ENCODE results near the gene PTPRD.

PTPRD gene

GRCh38 chr9:9881692-9882091 is 731.1 kb downstream of the PTPRD start:
- no peak for DNase-seq (ENCODE audit: low read depth)

GRCh38 chr9:9874270-9874669 is 738.5 kb downstream of the PTPRD start:
- no peak for DNase-seq (ENCODE audit: low read depth)

- no peak for DNase-seq (ENCODE audit: low read depth)
Measured at GRCh38 chr9:9862235-9862810, 750.5 kb downstream of the PTPRD start.

- DNase-seq (ENCODE audit: low read depth), result no peak
Measured at GRCh38 chr9:9855177-9856078, 757.4 kb downstream of the PTPRD start.

GRCh38 chr9:9847750-9848149 is 765.1 kb downstream of the PTPRD start:
- DNase-seq (ENCODE audit: low read depth), result no peak

- no peak for DNase-seq (ENCODE audit: low read depth)
Measured at GRCh38 chr9:9846557-9846956, 766.2 kb downstream of the PTPRD start.

GRCh38 chr9:9820436-9820835 is 792.4 kb downstream of the PTPRD start:
- DNase-seq (ENCODE audit: low read depth), result no peak

GRCh38 chr9:9819886-9820285 is 792.9 kb downstream of the PTPRD start:
- DNase-seq (ENCODE audit: low read depth), result no peak

GRCh38 chr9:9817176-9817575 is 795.6 kb downstream of the PTPRD start:
- DNase-seq (ENCODE audit: low read depth), result no peak

- no peak for DNase-seq (ENCODE audit: low read depth)
Measured at GRCh38 chr9:9804109-9804508, 808.7 kb downstream of the PTPRD start.

- no peak for DNase-seq (ENCODE audit: low read depth)
Measured at GRCh38 chr9:9799287-9799686, 813.5 kb downstream of the PTPRD start.

- DNase-seq (ENCODE audit: low read depth), result no peak
Measured at GRCh38 chr9:9792144-9792857, 820.5 kb downstream of the PTPRD start.

GRCh38 chr9:9791611-9792010 is 821.2 kb downstream of the PTPRD start:
- no peak for DNase-seq (ENCODE audit: low read depth)

GRCh38 chr9:9790216-9790872 is 822.5 kb downstream of the PTPRD start:
- no peak for DNase-seq (ENCODE audit: low read depth)

- no peak for DNase-seq (ENCODE audit: low read depth)
Measured at GRCh38 chr9:9783711-9784110, 829.1 kb downstream of the PTPRD start.

GRCh38 chr9:9783211-9783610 is 829.6 kb downstream of the PTPRD start:
- DNase-seq (ENCODE audit: low read depth), result no peak

- DNase-seq (ENCODE audit: low read depth), result no peak
Measured at GRCh38 chr9:9778293-9778692, 834.5 kb downstream of the PTPRD start.

GRCh38 chr9:9774471-9774870 is 838.3 kb downstream of the PTPRD start:
- no peak for DNase-seq (ENCODE audit: low read depth)

- no peak for DNase-seq (ENCODE audit: low read depth)
Measured at GRCh38 chr9:9771314-9771713, 841.5 kb downstream of the PTPRD start.

GRCh38 chr9:9764821-9765220 is 848.0 kb downstream of the PTPRD start:
- DNase-seq (ENCODE audit: low read depth), result no peak

- no peak for DNase-seq (ENCODE audit: low read depth)
Measured at GRCh38 chr9:9754186-9754585, 858.6 kb downstream of the PTPRD start.

GRCh38 chr9:9753266-9753665 is 859.5 kb downstream of the PTPRD start:
- no peak for DNase-seq (ENCODE audit: low read depth)

Measured in EH (cell line).